NCI-H146 treated with DMSO at 0.1 percent for 48 hours (cell line): ENCODE measurements around the gene BFSP1.

ENCODE experiments used
- DNase-seq: peaks from one replicate; lab custom pipeline; 2025; ENCODE audit not compliant: unreplicated experiment; lab: John Stamatoyannopoulos, UW

The BFSP1 gene

GRCh38 chr20:17524560-17524959 is 6.6 kb downstream of the BFSP1 start:
- no peak for DNase-seq

GRCh38 chr20:17523326-17523725 is 7.9 kb downstream of the BFSP1 start:
- no peak for DNase-seq

- DNase-seq: no peak
These were observed 8.7 kb downstream of the BFSP1 start for GRCh38 chr20:17522528-17522927.

- DNase-seq: no peak
These were observed 10.6 kb downstream of the BFSP1 start for GRCh38 chr20:17520583-17520982.

- DNase-seq: no peak
These were observed 11.4 kb downstream of the BFSP1 start for GRCh38 chr20:17519606-17520285.

GRCh38 chr20:17518339-17519052 is 12.7 kb downstream of the BFSP1 start:
- DNase-seq: no peak

GRCh38 chr20:17515053-17515452 is 16.1 kb downstream of the BFSP1 start:
- no peak for DNase-seq

- DNase-seq: no peak
These were observed 17.2 kb downstream of the BFSP1 start for GRCh38 chr20:17513939-17514338.

GRCh38 chr20:17511401-17511800 is 19.8 kb downstream of the BFSP1 start:
- no peak for DNase-seq

GRCh38 chr20:17510548-17510947 is 20.6 kb downstream of the BFSP1 start:
- no peak for DNase-seq

- DNase-seq: no peak
These were observed 22.4 kb downstream of the BFSP1 start for GRCh38 chr20:17508756-17509155.

GRCh38 chr20:17507531-17507930 is 23.6 kb downstream of the BFSP1 start:
- DNase-seq: no peak

GRCh38 chr20:17507032-17507431 is 24.1 kb downstream of the BFSP1 start:
- DNase-seq: no peak

- DNase-seq: no peak
These were observed 25.3 kb downstream of the BFSP1 start for GRCh38 chr20:17505636-17506517.

- peak; percentile 45 for DNase-seq
These were observed 26.1 kb downstream of the BFSP1 start for GRCh38 chr20:17504898-17505635.

GRCh38 chr20:17504066-17504897 is 26.9 kb downstream of the BFSP1 start:
- no peak for DNase-seq

- no peak for DNase-seq
These were observed 27.7 kb downstream of the BFSP1 start for GRCh38 chr20:17503301-17504065.

GRCh38 chr20:17502105-17502504 is 29.1 kb downstream of the BFSP1 start:
- no peak for DNase-seq

GRCh38 chr20:17501701-17502100 is 29.5 kb downstream of the BFSP1 start:
- DNase-seq: no peak
